ENCODE data around the gene ANAPC10.

ANAPC10 gene

GRCh38 chr4:145131848-145132247 lies 33.9 kb upstream of the ANAPC10 start:
- H3K9me2 ChIP-seq (replicated peaks; ENCODE audit: insufficient read depth, low read length), result no peaks in the 10 kb centered on the region
- no peak overlapping the region for H3K9ac ChIP-seq (ENCODE audit: low read length)
- H3K79me2 ChIP-seq (ENCODE audit: low read length), result 0 out of 2 replicates have a peak, but pooled peaks cover under 1% of the 10 kb centered on the region
- H3K27me3 ChIP-seq (replicated peaks; ENCODE audit: insufficient read depth, low read length), result no peaks in the 10 kb centered on the region
- peaks cover 3% of the 10 kb centered on the region; the same call in 1 of the 2 replicates for H3K36me3 ChIP-seq (replicated peaks; ENCODE audit: insufficient read depth, low read length)
- no peak overlapping the region for H3K4me2 ChIP-seq (ENCODE audit: low read depth, low read length)
- TF ChIP-seq EZH2 (optimal IDR thresholded peaks at IDR 0.05; ENCODE audit: low read depth, low read length) (no peak), CTCF (IDR thresholded peaks at IDR 0.05; ENCODE audit: low read length) (no peak), EZH2phosphoT487 (IDR thresholded peaks at IDR 0.05; ENCODE audit: low read length) (no peak)
- H3F3A ChIP-seq (ENCODE audit: insufficient read depth, low read length), result peaks cover 10% of the 10 kb centered on the region
- H3K27ac ChIP-seq (ENCODE audit: low read length), result no peak overlapping the region
- no peaks in the 10 kb centered on the region for H3K9me3 ChIP-seq (replicated peaks; ENCODE audit: insufficient read depth, low read length)
- H2AFZ ChIP-seq (ENCODE audit: low read length), result no peak overlapping the region
- no peaks in the 10 kb centered on the region for H4K20me1 ChIP-seq (ENCODE audit: insufficient read depth, low read length)
- no peak overlapping the region for H3K4me3 ChIP-seq (ENCODE audit: low read length)
- peaks cover 29% of the 10 kb centered on the region for H3K4me1 ChIP-seq (ENCODE audit: low read length)
- no peak for DNase-seq

GRCh38 chr4:145130788-145131399 lies 32.9 kb upstream of the ANAPC10 start:
- Histone ChIP-seq H3K4me2 (ENCODE audit: low read depth, low read length) (no peak overlapping the region), H3K9me3 (replicated peaks; ENCODE audit: insufficient read depth, low read length) (no peaks in the 10 kb centered on the region), H3K9me2 (replicated peaks; ENCODE audit: insufficient read depth, low read length) (no peaks in the 10 kb centered on the region), H3K9ac (ENCODE audit: low read length) (no peak overlapping the region), H2AFZ (ENCODE audit: low read length) (no peak overlapping the region), H3K27ac (ENCODE audit: low read length) (peak overlapping the region; percentile 8; the same call in 1 of the 2 replicates), H3K27me3 (replicated peaks; ENCODE audit: insufficient read depth, low read length) (no peaks in the 10 kb centered on the region), H3F3A (ENCODE audit: insufficient read depth, low read length) (peaks cover 12% of the 10 kb centered on the region), H4K20me1 (ENCODE audit: insufficient read depth, low read length) (no peaks in the 10 kb centered on the region), H3K79me2 (ENCODE audit: low read length) (peaks cover 5% of the 10 kb centered on the region; the same call in 1 of the 2 replicates), H3K36me3 (replicated peaks; ENCODE audit: insufficient read depth, low read length) (peaks cover 9% of the 10 kb centered on the region; the same call in 1 of the 2 replicates), H3K4me1 (ENCODE audit: low read length) (peaks cover 29% of the 10 kb centered on the region), H3K4me3 (ENCODE audit: low read length) (no peak overlapping the region)
- TF ChIP-seq EZH2phosphoT487 (IDR thresholded peaks at IDR 0.05; ENCODE audit: low read length), result no peak
- no peak for TF ChIP-seq CTCF (IDR thresholded peaks at IDR 0.05; ENCODE audit: low read length)
- TF ChIP-seq EZH2 (optimal IDR thresholded peaks at IDR 0.05; ENCODE audit: low read depth, low read length), result no peak
- no peak for DNase-seq

GRCh38 chr4:145130130-145130529 lies 32.1 kb upstream of the ANAPC10 start:
- peak overlapping the region; percentile 8; the same call in 1 of the 2 replicates for H3K27ac ChIP-seq (ENCODE audit: low read length)
- H4K20me1 ChIP-seq (ENCODE audit: insufficient read depth, low read length), result no peaks in the 10 kb centered on the region
- H3K9ac ChIP-seq (ENCODE audit: low read length), result no peak overlapping the region
- H3K4me1 ChIP-seq (ENCODE audit: low read length), result peaks cover 29% of the 10 kb centered on the region
- peaks cover 5% of the 10 kb centered on the region; the same call in 1 of the 2 replicates for H3K79me2 ChIP-seq (ENCODE audit: low read length)
- no peaks in the 10 kb centered on the region for H3K9me2 ChIP-seq (replicated peaks; ENCODE audit: insufficient read depth, low read length)
- H3F3A ChIP-seq (ENCODE audit: insufficient read depth, low read length), result peaks cover 19% of the 10 kb centered on the region
- no peak overlapping the region for H3K4me3 ChIP-seq (ENCODE audit: low read length)
- peaks cover 9% of the 10 kb centered on the region; the same call in 1 of the 2 replicates for H3K36me3 ChIP-seq (replicated peaks; ENCODE audit: insufficient read depth, low read length)
- no peak for DNase-seq
- no peak overlapping the region for H3K4me2 ChIP-seq (ENCODE audit: low read depth, low read length)
- H3K9me3 ChIP-seq (replicated peaks; ENCODE audit: insufficient read depth, low read length), result no peaks in the 10 kb centered on the region
- TF ChIP-seq EZH2 (optimal IDR thresholded peaks at IDR 0.05; ENCODE audit: low read depth, low read length), result no peak
- no peak for TF ChIP-seq EZH2phosphoT487 (IDR thresholded peaks at IDR 0.05; ENCODE audit: low read length)
- no peak for TF ChIP-seq CTCF (IDR thresholded peaks at IDR 0.05; ENCODE audit: low read length)
- H2AFZ ChIP-seq (ENCODE audit: low read length), result no peak overlapping the region
- H3K27me3 ChIP-seq (replicated peaks; ENCODE audit: insufficient read depth, low read length), result no peaks in the 10 kb centered on the region
